ENCODE measurements around the gene SLC48A1. TPM values are rescaled to one million over a fixed set of nuclear protein-coding genes. Genes with fewer than 3 reads are reported as not detected.

The SLC48A1 gene
- total RNA-seq, 1 experiment from 2014 or later = 20.0 TPM

DNA sequence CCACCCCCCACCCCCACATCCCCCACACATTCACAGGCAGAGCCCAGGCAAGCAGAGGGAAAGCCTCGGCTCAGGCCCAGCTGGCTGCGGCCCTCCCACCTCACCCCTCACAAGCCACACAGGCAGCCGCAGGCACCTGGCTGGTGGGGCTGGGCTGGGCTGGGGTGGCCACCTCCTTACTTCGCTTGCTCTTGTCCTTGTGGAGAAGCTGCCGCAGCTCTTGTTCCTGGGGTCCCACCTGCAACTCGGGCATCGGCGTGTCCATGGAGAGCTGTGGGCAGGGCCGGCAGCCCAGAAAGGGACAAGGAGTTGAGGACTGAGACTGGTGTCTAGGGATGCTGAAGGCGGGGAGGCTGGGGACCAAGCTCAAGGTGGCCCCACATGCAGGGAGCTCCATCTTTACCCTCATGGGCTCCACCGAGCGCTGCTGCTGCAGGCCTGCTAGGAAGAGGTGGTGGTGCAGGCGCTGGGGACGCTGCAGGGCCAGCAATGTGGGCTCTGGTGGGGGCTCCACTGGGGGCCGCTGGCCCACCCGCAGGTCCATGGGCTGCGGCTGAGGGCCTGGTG, 25.4 kb downstream of the SLC48A1 start:
- H3K36me3 ChIP-seq (ENCODE audit: control insufficient read depth in 1 of 2, insufficient read depth in 2 of 2, low read length in 2 of 2) = peaks cover 0 to 7% of the 10 kb centered on the region in 2 experiments; a peak in 2 of 4 replicates
- intact Hi-C loops (cut with micrococcal nuclease) = no loop called here
- H3K27me3 ChIP-seq (ENCODE audit: insufficient read depth, low read length) = no peaks in the 10 kb centered on the region
- no peak for DNase-seq (ENCODE audit: low read depth, low spot score)
- no peak overlapping the region for H3K4me3 ChIP-seq (replicated peaks in 1 of 2; ENCODE audit: low read depth in 1 of 2, low read length in 2 of 2)
- POLR2A ChIA-PET = no interaction called here
- H3K9me2 ChIP-seq (ENCODE audit: insufficient read depth) = no peaks in the 10 kb centered on the region
- H3K9ac ChIP-seq (ENCODE audit: low read length) = no peak overlapping the region
- no peak overlapping the region for H3K4me2 ChIP-seq (ENCODE audit: low read length)
- H3K79me2 ChIP-seq (ENCODE audit: insufficient read depth, low read length) = no peaks in the 10 kb centered on the region; the same call in 1 of the 2 replicates
- RAD21 ChIA-PET (ENCODE audit: low non-redundant PET in 1 of 2, low total read pairs in 2 of 2, uncharacterized antibody in 2 of 2, unreplicated experiment in 2 of 2) = interaction anchor here in 1 of 2 experiments (2.0 kb wide), 1 partner anchor 40 kb away, joined by 7 read pairs; no protein-coding TSS in a partner anchor
- H3K27ac ChIP-seq (ENCODE audit: low read depth, low read length) = no peak overlapping the region
- no TSS peak for BruUV-seq (replicated peaks)
- no peaks in the 10 kb centered on the region for H4K20me1 ChIP-seq (ENCODE audit: insufficient read depth)
- CTCF ChIA-PET = interaction anchor here (1.0 to 7.7 kb wide), 2 partner anchors 37 to 40 kb away, joined by 3 to 85 read pairs; no protein-coding TSS in a partner anchor
- ATAC-seq = no peak
- no peak overlapping the region for H2AFZ ChIP-seq (ENCODE audit: low read depth, low read length, poor library complexity, severe bottlenecking)
- TF ChIP-seq CBX3 (IDR thresholded peaks at IDR 0.05; ENCODE audit: low read depth) (no peak), SIN3A (IDR thresholded peaks at IDR 0.05; ENCODE audit: low read depth) (no peak), CEBPB (IDR thresholded peaks at IDR 0.05; ENCODE audit: low read depth) (no peak), POLR2A (IDR thresholded peaks at IDR 0.05; ENCODE audit: borderline replicate concordance, extremely low read depth, insufficient read depth, insufficient read length) (no peak), ZNF274 (IDR thresholded peaks at IDR 0.05; ENCODE audit: low read depth, low read length) (no peak), TCF7L2 (IDR thresholded peaks at IDR 0.05; ENCODE audit: borderline replicate concordance, extremely low read depth, insufficient read depth, insufficient read length) (no peak), EZH2 (IDR thresholded peaks at IDR 0.05) (no peak), ELF1 (IDR thresholded peaks at IDR 0.05; ENCODE audit: borderline replicate concordance, low read depth) (no peak), SP1 (IDR thresholded peaks at IDR 0.05; ENCODE audit: low read depth) (no peak), ZFX (IDR thresholded peaks at IDR 0.05) (no peak), FOSL1 (IDR thresholded peaks at IDR 0.05; ENCODE audit: low read depth) (no peak), YY1 (IDR thresholded peaks at IDR 0.05; ENCODE audit: extremely low read depth, insufficient replicate concordance, low read depth, low read length) (no peak), EZH2phosphoT487 (IDR thresholded peaks at IDR 0.05; ENCODE audit: borderline replicate concordance) (no peak), EGR1 (IDR thresholded peaks at IDR 0.05; ENCODE audit: low read depth) (no peak)
- TF ChIP-seq, protein P1, sequence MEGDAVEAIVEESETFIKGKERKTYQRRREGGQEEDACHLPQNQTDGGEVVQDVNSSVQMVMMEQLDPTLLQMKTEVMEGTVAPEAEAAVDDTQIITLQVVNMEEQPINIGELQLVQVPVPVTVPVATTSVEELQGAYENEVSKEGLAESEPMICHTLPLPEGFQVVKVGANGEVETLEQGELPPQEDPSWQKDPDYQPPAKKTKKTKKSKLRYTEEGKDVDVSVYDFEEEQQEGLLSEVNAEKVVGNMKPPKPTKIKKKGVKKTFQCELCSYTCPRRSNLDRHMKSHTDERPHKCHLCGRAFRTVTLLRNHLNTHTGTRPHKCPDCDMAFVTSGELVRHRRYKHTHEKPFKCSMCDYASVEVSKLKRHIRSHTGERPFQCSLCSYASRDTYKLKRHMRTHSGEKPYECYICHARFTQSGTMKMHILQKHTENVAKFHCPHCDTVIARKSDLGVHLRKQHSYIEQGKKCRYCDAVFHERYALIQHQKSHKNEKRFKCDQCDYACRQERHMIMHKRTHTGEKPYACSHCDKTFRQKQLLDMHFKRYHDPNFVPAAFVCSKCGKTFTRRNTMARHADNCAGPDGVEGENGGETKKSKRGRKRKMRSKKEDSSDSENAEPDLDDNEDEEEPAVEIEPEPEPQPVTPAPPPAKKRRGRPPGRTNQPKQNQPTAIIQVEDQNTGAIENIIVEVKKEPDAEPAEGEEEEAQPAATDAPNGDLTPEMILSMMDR (IDR thresholded peaks at IDR 0.05 in 2 of 3, conservative IDR thresholded peaks at IDR 0.05 in 1 of 3; ENCODE audit: borderline replicate concordance in 1 of 3, insufficient read depth in 1 of 3, low read depth in 2 of 3, low read length in 2 of 3) = no peak
- TF ChIP-seq, protein P2, sequence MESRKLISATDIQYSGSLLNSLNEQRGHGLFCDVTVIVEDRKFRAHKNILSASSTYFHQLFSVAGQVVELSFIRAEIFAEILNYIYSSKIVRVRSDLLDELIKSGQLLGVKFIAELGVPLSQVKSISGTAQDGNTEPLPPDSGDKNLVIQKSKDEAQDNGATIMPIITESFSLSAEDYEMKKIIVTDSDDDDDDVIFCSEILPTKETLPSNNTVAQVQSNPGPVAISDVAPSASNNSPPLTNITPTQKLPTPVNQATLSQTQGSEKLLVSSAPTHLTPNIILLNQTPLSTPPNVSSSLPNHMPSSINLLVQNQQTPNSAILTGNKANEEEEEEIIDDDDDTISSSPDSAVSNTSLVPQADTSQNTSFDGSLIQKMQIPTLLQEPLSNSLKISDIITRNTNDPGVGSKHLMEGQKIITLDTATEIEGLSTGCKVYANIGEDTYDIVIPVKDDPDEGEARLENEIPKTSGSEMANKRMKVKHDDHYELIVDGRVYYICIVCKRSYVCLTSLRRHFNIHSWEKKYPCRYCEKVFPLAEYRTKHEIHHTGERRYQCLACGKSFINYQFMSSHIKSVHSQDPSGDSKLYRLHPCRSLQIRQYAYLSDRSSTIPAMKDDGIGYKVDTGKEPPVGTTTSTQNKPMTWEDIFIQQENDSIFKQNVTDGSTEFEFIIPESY (IDR thresholded peaks at IDR 0.05; ENCODE audit: extremely low read depth, insufficient replicate concordance, low read length) = no peak
- TF ChIP-seq, protein P3, sequence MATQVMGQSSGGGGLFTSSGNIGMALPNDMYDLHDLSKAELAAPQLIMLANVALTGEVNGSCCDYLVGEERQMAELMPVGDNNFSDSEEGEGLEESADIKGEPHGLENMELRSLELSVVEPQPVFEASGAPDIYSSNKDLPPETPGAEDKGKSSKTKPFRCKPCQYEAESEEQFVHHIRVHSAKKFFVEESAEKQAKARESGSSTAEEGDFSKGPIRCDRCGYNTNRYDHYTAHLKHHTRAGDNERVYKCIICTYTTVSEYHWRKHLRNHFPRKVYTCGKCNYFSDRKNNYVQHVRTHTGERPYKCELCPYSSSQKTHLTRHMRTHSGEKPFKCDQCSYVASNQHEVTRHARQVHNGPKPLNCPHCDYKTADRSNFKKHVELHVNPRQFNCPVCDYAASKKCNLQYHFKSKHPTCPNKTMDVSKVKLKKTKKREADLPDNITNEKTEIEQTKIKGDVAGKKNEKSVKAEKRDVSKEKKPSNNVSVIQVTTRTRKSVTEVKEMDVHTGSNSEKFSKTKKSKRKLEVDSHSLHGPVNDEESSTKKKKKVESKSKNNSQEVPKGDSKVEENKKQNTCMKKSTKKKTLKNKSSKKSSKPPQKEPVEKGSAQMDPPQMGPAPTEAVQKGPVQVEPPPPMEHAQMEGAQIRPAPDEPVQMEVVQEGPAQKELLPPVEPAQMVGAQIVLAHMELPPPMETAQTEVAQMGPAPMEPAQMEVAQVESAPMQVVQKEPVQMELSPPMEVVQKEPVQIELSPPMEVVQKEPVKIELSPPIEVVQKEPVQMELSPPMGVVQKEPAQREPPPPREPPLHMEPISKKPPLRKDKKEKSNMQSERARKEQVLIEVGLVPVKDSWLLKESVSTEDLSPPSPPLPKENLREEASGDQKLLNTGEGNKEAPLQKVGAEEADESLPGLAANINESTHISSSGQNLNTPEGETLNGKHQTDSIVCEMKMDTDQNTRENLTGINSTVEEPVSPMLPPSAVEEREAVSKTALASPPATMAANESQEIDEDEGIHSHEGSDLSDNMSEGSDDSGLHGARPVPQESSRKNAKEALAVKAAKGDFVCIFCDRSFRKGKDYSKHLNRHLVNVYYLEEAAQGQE (IDR thresholded peaks at IDR 0.05; ENCODE audit: low read depth) = no peak
- TF ChIP-seq, protein P4, sequence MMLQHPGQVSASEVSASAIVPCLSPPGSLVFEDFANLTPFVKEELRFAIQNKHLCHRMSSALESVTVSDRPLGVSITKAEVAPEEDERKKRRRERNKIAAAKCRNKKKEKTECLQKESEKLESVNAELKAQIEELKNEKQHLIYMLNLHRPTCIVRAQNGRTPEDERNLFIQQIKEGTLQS (IDR thresholded peaks at IDR 0.05) = no peak
- H3K9me3 ChIP-seq (ENCODE audit: control insufficient read depth in 1 of 2, insufficient read depth in 1 of 2, low read depth in 1 of 2, low read length in 2 of 2) = no peaks in the 10 kb centered on the region
- no peaks in the 10 kb centered on the region for H3K4me1 ChIP-seq (ENCODE audit: control insufficient read depth in 1 of 2, insufficient read depth in 2 of 2, low read length in 2 of 2)
